ENCODE measurements around the gene CEBPZOS.
"Not testable (repeated sequence)": the region's sequence is repeated elsewhere in the genome, so short reads cannot be mapped to it uniquely, and the experiment has no call there.

The CEBPZOS gene

DNA sequence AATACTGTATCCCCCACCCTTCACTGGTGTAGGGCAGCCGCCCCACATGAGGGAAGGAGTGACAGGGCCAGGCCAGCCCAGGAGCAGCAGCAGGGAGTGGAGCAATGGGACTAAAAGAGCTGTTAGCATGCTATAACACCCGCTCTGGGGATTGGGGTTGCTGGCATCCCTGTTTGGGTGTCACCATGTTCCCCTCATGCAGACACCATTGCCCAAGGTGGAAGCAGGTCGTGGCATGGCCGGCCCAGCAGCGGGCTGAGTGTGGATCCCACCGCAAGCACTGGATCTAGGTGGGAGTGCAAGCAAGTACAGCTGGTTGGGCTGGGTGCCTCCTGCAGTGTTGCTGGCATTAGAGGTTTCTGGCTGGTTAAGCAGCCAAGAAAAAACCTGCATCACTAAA lies 4.5 kb upstream of the CEBPZOS start:
- DNase-seq = no peak

DNA sequence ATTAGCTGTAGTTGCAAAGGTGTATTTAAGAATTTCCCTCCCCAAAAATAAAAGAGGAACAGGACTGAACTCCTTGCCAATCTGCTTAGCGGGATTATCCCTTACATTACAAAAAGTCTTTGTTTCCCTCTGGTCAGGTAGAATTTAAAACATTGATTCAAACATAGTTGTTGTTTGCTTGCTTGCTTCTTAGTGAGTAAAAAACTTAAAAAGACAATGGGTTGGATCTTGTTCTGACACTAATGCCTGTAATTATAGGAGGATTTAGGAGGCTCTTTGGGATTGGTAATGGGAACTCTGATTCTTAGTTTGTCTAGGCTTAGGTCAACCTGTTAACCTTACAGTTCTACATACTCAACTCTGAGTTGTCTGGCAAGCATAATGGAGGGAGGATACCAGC lies 3.7 kb upstream of the CEBPZOS start:
- no peak for DNase-seq

DNA sequence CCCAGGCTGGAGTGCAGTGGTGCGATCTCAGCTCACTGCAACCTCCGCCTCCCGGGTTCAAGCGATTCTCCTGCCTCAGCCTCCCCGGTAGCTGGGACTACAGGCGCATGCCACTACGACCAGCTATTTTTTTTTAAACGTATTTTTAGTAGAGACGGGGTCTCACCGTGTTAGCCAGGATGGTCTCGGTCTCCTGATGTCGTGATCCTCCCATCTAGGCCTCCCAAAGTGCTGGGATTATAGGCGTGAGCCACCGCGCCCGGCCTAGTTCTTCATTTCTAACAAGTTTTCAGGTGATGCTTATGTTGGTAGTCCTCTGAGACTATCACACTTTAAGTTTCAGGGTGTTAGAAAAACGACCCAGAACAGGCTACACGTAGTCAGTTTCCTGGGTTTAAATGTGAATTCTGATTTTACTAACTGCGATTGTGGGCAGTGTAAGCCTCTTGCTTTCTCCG lies 405 bp upstream of the CEBPZOS start:
- DNase-seq = not testable (repeated sequence)

DNA sequence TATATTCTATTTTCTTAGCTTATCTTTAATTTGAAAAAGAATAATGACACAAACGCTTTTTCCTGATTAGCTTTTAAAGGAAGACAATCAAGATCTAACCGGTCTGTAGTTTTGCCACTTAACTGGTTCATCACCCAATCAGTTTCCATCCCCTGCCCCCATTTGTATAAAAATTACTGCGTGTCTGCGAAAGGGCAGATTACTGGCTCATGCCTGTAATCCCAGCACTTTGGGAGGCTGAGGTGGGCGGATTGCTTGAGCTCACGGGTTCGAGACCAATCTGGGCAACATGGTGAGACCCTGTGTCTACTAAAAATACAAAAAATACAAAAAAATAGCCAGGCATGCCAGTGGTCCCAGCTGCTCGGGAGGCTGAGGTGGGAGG lies 2.4 kb downstream of the CEBPZOS start:
- DNase-seq = no peak

DNA sequence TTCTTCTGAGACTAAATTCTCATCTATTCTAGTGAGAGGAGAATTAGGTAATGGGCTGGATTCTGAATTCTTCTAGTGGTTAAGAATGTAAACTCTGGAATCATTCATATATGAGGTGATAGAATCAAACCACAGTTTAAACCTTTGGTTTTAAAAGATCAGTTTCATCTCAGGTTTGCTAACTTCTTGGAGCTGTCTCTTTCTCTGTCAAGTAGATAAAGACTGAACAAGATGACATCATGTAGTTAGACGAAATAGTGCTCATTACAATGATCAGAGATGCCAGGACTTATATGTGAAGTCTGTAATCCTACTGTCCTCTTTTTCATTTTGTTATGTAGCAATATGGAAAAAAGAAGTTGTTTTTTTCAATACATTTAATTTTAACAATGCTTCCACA lies 4.9 kb downstream of the CEBPZOS start:
- DNase-seq = no peak

DNA sequence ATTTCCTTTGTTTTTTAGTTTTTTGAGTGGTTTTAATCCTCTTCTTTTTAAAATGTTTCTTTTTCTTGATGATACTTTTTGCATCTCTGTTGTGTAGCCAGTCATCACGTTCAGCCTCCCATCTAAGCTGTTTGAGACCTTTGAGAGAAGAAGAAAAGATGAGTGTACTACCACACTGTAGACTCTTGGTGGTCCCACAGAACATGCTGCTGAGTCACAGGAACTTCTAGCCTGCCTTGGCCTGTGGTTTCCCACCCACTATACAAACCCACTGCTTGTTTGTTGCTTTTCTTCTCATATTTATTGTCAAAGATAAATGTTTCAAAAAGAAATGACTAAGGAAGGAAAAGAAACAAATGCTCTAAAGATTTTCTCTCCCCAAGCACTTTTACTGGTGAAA lies 5.5 kb downstream of the CEBPZOS start:
- DNase-seq = no peak

DNA sequence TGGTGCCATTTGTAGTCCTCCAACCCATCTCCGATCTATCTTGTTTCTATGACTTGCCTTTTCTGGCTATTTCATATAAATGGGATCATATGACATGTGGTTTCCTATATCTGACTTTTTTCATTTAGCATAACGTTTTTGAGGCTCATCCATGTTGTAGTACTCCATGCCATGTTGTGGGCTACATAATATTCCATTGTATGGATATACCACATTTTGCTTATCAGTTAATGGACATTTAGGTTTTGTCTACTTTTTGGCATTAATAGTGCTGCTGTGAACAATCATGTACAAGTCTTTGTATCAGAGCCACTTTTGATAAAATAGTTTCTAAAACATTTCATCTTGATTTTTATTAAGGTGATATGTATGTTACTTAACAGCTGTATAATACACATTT lies 7.4 kb downstream of the CEBPZOS start:
- no peak for DNase-seq

DNA sequence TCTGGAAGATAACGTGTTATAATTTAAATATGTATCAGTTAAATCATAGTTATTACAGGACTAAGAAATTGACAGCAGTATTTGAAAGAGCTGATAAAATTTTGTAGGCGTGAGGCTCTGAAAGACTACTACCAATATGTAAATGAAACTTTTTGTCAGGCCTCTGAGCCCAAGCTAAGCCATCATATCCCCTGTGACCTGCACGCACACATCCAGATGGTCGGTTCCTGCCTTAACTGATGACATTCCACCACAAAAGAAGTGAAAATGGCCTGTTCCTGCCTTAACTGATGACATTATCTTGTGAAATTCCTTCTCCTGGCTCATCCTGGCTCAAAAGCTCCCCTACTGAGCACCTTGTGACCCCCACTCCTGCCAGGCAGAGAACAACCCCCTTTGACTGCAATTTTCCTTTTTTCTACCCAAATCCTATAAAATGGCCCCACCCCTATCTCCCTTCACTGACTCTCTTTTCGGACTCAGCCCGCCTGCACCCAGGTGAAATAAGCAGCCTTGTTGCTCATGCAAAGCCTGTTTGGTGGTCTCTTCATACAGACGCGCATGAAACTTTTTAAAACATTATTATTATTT lies 8.9 kb downstream of the CEBPZOS start:
- DNase-seq = not testable (repeated sequence)

DNA sequence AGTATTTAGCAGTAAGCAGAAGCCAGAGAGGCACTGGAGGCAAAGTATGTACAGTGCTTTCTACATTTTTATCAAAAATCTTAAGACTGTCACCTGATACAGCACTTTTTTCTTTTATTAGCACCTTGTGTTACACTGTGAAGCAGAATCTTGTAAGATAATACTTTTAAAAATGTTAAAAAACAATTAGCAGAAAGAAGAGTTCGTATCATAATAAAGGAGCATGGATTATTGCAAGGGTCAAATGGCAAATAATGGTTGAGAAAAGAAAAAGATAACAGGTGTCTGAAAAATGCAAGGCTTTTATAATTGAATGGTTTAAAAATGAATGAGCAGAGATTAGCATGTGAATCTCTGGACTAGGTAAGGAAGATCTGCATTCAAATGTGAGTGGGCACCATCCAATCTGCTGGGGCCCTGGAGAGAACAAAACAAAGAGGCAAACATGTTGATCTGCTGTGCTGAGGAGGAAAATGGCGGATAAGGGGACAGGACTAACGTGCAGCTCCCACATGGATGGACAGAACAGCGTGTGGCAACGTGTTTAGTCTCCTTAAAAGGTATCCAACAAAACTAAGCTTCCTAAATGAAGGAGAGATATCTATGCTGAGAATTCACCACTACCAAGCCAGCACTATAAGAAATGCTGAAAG lies 9.5 kb downstream of the CEBPZOS start:
- DNase-seq = no peak

DNA sequence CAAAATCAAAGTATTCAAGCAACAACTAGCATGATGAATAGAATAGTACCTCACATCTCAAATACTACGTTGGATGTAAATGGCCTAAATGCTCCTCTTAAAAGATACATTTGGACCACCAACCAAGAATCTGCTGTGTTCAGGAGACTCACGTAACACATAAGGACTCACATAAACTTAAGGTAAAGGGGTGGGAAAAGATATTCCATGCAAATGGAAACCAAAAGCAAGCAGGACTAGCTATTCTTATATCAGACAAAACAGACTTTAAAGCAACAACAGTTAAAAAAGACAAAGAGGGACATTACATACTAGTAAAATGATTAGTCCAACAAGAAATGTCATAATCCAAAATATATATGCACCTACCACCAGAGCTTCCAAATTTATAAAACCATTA lies 10.5 kb downstream of the CEBPZOS start:
- not testable (repeated sequence) for DNase-seq

DNA sequence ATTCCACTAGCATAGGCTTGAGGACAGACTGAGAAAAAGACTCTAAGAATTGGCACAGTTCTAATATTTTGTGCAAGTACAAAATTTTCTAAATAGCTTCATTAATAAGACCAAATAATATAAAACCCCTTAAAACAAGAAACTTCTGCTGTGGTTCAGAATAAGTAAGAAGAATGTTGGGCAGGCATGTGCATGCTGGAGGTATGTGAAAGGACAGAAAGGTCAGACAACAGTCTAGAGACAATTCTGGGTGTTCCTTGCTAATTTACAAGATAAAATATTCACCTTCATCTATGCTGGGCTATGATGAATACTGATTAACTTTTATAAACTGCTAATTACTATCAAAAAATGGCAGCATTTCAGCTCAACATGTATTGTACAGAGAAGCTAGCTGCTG lies 14.9 kb downstream of the CEBPZOS start:
- no peak for DNase-seq

DNA sequence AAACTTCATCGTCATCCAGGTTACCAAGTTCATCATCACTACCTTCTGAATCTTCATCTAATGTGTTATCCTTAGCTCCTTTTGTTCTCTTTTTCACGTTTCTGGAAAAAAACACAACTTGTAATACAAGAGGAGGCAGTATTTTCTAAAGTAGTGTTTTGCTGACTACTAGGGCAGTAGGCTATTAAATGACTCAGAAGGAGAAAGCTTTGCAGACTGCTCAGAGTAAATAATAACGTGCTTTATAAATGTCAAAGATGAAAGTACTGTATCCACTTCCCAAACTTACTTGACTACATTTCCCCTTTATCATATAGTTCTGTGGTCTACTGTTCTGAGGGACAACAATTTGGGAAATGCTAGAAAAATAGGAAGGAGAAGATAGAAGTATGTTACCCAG lies 15.6 kb downstream of the CEBPZOS start:
- no peak for DNase-seq

DNA sequence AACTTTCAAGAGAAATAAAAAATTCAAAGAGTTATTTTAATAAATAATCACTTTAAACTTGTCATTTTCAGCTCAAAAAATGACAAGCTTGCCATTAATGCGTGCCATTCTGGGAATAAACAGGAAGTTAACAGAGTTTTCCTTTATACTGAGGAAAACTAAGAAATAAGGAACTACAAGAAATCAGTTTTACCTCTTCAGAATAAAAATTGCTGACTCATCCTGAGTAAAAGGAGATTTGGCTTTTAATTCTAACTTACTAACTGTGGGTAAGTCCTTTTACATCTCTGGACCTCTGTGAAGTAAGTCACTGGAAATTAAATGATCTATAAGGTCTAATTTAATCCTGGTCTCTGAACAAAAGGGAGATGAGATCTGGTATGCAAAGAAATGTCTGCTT lies 19.0 kb downstream of the CEBPZOS start:
- no peak for DNase-seq

DNA sequence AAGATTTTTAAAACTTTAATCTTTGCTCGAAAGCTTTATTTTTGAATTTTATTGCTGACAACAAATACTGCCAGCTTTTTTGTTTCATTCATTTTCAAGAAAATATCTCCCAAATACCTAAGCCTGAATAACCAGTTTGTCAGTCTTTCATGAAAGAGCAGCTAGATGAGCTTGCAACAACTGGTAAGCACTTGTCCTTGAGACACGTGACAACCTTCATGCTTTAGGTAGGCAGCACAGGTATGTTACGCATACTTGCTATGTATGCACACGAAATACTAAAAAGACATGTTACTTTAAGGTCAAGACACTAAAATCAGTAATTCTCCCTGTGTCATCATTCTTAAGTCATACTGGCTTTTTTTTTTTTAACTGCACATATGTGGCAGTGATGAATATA lies 22.8 kb downstream of the CEBPZOS start:
- DNase-seq = no peak

DNA sequence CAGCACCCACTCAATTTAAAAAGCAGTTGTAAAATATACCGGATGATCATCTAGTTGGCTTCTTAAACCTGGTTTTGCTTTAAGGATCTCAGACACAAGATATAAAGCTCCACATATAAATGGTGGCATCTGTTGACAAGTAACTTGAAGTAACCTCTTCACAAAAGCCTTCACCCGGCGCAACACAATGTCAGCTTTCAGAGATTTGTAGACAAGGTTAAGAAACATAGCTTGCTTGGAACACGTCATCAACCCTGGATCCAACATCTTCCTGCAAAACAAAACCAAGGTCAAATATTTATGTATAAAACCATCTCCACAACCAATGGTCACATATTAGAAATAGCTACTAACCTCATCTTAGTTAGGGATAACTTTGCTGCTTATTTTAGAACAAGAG lies 26.8 kb downstream of the CEBPZOS start:
- DNase-seq = no peak

DNA sequence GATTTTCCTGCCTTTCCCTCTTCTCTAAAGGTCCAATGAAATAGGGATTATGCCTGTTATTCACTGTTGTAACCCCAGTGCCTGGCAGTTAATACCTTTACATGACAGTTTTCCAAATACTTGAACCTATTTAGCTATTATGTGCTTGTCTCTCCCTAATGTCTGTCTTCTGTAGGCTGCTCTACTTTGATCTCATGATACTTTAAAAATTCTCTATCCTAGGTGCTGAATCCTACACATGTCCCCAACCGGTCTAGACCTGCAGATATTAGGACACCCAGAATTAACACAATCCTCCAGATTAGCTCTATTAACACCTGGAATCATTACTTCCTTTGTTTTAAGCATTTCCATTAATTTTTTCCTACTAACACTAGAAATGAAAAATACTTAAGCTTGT lies 27.8 kb downstream of the CEBPZOS start:
- DNase-seq = no peak

DNA sequence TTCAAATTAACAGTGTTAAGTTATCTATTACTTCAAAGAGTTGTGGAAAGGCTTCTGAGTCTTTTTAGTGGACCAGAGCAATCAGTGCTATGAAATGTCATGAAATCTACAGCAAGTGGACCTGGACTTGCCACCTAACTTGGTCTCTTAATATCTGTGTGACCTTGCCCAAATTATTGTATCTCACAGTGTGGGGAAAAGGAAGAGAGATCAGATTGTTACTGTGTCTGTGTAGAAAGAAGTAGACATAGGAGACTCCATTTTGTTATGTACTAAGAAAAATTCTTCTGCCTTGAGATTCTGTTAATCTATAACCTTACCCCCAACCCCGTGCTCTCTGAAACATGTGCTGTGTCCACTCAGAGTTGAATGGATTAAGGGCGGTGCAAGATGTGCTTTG lies 28.8 kb downstream of the CEBPZOS start:
- DNase-seq = not testable (repeated sequence)

DNA sequence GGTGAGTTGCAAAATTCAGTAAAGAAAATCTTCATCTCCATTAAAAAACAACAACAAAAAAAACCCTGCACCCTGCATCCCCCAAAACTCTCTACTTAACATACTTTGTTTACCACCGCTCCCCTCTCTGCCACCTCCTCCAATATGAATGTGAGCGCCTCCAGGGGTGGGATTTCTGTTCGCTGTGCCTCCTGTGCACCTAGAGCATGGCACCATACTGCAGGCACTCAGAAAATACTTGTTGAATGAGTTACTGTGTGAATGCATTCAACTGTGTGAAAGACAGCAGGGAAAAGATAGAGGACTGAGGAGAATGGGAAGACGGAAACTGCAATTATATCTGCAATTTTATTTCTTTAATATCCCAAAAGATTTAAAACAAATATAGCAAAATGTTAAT lies 30.6 kb downstream of the CEBPZOS start:
- no peak for DNase-seq

DNA sequence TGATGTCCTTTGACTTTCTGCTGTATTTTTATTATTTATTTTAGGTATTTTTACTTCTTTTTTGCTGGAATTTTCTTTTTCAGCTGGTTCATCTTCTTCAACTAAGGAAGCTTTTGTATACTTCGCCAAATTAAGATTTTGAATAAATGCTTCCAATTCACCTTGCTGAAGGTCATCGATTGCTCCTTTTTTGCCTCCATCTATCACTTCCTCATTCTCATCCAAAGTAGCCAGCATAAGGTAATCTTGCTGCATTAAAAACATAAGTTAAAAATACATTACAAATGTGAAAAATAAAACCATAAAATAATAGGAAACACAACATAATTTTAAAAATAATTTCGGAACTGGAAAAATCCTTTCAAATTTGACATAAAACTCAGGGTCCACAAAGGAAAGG lies 32.5 kb downstream of the CEBPZOS start:
- no peak for DNase-seq

DNA sequence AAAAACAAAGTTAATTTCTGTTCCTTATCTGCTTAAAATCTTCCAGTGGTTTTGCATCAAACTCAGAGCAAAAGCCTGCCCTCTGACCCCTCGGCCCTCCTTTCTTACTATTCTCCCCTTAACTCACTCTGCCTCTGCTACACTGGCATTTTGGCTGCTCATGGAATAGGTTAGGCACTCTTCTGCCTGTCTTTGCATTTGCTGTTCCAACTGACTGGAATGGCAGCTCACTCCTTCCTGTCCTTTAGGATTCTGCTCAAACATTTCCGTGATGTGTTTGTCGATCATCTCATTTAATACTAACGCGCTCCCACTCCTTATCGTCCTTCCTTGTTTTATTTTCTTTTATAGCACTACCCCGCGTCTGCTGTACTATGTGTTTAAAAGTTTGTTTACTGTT lies 34.3 kb downstream of the CEBPZOS start:
- DNase-seq = no peak

DNA sequence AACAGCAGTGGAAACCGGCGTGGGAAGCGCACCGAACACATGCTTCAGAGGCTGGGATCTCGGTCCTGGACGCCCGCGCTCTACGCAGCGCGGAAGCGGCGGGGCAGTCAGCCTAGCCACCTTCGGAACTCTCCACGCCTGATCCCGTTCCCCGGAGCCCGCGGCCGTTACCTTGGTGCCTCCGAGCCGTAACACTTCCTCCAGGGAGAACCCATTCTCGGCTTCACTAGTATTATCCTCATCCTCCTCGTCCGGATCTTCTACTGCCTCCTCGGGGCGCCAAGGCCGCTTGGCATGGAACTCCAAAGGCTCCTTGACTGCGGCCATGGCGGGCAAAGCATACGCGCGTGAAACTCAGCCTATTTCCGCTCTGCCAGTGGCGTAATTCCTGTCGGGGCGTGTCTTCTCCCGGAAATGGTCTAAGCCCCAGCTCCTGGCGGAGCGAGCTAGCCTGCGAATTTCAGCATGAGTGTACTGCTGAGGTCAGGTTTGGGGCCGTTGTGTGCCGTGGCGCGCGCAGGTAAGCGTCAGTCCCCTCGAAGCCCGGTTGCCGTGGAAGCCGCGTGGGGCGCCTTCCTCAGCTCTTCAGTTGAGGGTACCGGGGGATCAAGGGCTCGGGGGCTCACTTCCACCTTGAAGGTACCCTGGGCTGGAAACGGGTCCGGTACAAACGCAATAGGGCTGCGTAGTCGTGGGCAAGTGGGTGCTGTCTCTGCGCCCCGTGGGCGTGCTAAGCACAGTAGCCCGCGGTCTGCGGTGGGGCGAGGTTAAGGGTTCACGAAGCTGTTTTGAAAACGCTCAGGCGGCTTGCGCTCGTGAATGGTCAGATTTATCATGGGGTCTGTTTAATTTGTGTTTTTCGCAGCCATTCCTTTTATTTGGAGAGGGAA lies 35.2 kb downstream of the CEBPZOS start, which contains the start of the genes CEBPZ and NDUFAF7:
TSS of gene CEBPZ (minus strand) at position 356 of the 890 bp plus-strand sequence. CDS start at position 327, 29 bp downstream.
TSS of gene NDUFAF7 (plus strand) at position 418 of the 890 bp plus-strand sequence. CDS start at position 466, 48 bp downstream.
- peak; percentile 82 for DNase-seq

DNA sequence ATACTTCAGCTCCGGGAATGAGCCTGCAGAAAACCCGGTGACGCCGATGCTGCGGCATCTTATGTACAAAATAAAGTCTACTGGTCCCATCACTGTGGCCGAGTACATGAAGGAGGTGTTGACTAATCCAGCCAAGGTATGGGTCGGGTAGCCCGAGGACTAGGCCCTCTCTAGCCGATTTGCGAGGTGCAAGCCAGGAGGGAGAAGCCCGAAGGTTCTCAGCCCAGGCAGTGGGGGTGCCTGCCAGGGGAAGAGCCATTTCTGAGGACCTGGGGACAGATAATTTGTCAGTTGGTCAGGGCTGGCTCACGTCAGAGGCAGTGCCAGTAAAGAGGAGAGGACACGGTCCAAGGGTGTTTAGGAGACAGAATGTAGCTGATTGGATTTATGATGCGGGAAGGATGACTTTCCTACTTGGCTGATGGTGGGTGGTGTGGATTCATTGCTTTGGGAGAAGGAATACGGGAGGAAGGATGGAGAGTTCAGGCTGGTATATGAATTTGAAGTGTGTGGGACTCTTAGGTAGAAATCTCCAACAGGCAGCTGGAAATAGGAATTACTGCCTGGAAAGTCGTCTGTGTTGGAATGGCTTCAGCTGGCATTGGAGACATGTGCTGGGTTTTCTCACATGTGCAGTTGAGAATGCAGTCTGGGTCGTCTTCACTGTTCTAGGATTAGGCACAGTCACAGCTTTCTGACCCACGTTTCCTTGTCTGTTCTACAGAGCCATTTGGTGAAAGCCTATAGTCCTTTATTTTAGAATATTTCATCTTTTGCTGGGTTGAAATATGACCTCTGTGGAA lies 36.0 kb downstream of the CEBPZOS start:
- DNase-seq = no peak

DNA sequence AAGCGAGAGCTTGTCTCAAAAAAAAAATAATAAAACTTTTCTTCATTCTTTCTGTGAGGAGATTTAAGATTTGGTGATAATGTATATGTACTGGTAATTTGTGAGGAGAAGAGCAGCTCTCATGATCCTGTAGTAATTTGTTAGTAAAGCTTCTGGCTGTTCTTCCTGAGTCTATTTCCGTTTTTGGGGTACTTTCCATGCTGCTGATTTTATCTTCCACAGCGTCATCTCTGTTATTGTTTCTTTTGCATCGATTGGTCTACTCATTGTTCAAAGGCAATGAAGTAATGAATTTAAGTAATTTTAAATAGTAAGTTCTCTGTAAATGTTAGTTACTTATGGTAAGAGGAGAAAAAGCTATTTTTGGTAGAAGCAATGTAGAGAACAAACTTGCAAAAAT lies 47.1 kb downstream of the CEBPZOS start:
- DNase-seq = no peak

All from GF-D8 (cell line).